ENCODE data around the gene ATP9B.
A peak's percentile ranks its signal among the peaks of the same experiment; 100 is the strongest.
"Not testable (repeated sequence)": the region's sequence is repeated elsewhere in the genome, so short reads cannot be mapped to it uniquely, and the experiment has no call there.

ATP9B gene

GRCh38 chr18:79372461-79372860 lies 303.3 kb downstream of the ATP9B start:
- no peak for DNase-seq

GRCh38 chr18:79372991-79373390 lies 303.8 kb downstream of the ATP9B start:
- no peak for DNase-seq

GRCh38 chr18:79373736-79374135 lies 304.5 kb downstream of the ATP9B start:
- no peak for DNase-seq

- no peak for DNase-seq
Observed at GRCh38 chr18:79374408-79375171, 305.4 kb downstream of the ATP9B start.

- no peak for DNase-seq
Observed at GRCh38 chr18:79375441-79376154, 306.4 kb downstream of the ATP9B start.

DNA sequence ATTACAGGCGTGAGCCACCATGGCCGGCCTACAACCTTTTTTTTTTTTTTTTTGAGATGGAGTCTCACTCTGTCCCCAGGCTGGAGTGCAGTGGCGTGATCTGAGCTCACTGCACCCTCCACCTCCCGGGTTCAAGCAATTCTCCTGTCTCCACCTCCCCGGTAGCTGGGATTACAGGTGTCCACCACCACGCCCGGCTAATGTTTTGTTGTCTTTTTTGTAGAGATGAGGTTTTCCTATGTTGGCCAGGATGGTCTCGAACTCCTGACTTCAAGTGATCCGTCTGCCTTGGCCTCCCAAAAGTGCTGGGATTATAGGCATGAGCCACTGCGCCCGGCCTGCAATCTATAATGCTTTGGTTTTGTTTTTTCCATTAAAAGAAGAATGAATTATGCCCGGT lies 307.5 kb downstream of the ATP9B start:
- DNase-seq = not testable (repeated sequence)

DNA sequence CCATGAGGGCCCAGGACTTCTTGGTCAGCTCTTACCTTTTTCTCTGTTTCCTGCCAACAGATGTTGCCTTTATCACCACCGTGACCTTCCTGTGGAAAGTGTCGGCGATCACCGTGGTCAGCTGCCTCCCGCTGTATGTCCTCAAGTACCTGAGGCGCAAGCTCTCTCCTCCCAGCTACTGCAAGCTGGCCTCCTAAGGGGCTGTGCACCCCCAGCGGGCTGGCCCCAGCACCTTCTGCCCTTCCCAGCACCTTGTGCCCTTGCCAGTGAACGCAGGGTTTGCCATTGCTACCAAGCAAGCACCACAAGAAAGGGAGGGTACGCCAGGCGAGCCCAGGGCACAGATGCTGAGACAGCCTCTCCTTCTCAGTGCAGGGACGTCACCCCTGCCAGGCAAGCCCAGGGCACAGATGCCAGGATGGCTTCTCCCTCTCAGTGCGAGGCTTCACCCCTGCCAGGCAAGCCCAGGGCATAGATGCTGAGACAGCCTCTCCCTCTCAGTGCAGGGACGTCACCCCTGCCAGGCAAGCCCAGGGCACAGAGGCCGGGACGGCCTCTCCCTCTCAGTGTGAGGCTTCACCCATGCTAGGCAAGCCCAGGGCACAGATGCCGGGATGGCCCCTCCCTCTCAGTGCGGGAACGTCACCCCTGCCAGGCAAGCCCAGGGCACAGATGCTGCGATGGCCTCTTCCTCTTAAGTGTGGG lies 308.1 kb downstream of the ATP9B start:
- no peak for DNase-seq

DNA sequence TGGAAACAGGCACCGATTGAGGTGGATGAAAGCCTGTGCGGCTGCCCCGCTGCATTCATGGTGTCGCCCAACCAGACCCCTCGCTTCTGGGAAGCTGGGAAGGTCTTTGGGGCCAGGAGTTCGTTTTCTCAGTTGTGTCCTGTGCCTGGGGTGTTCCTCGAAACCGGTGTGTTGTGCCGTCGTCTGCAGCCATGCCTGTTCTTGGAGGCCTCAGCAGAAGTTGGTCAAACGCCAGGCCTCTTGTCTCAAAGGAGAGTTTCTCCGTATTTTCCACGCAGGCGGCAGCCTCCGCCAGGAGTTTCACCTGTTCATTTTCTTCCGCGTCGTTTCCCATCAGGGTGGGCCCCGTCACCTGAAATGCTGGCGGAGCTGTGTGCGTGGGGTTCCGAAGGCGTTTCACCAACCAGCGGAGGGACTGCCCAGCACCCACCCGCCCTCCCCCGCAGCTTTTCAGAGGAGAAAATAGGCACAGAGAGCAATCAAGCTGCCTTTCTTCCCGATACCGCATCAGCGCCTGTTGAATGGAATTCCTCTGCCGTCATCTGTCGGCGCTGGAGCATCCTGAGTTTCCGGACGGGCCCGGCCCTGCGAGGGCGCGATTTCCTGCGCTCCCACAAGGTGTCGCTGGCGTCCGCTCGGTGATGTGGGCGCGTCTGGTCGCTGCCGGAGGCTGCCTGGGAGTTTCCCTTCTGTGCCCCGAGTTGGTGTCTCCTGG lies 309.5 kb downstream of the ATP9B start:
- peak; percentile 90 for DNase-seq

GRCh38 chr18:79379251-79379905 lies 310.2 kb downstream of the ATP9B start:
- no peak for DNase-seq

- DNase-seq = no peak
Observed at GRCh38 chr18:79379931-79380815, 311.0 kb downstream of the ATP9B start.

- peak; percentile 89 for DNase-seq
Observed at GRCh38 chr18:79380816-79381806, 311.9 kb downstream of the ATP9B start.

DNA sequence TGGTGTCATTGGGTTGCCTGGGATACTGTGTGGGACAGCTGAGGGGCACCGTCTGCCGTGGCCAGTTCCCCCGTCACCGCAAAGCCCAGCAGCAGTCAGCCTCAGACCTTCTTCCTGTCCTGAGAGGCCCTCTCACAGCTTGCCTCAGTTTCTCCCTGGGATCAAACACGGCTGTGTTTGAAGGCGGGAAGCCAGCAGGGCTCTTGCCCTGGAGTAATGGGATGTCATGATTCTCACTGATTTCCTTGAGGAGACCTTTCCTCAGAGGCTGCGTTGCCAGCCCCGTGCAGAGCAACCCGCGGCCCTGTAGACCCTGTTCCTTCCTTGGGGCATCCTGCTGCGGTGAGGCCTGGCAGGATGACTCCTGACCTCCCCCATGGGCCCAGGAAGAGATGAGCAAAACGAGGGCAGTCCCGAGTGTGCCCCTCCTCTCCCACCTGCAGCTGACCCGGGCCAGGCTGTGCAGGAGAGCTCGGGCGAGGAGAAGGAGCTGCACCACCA lies 312.7 kb downstream of the ATP9B start:
- no peak for DNase-seq

DNA sequence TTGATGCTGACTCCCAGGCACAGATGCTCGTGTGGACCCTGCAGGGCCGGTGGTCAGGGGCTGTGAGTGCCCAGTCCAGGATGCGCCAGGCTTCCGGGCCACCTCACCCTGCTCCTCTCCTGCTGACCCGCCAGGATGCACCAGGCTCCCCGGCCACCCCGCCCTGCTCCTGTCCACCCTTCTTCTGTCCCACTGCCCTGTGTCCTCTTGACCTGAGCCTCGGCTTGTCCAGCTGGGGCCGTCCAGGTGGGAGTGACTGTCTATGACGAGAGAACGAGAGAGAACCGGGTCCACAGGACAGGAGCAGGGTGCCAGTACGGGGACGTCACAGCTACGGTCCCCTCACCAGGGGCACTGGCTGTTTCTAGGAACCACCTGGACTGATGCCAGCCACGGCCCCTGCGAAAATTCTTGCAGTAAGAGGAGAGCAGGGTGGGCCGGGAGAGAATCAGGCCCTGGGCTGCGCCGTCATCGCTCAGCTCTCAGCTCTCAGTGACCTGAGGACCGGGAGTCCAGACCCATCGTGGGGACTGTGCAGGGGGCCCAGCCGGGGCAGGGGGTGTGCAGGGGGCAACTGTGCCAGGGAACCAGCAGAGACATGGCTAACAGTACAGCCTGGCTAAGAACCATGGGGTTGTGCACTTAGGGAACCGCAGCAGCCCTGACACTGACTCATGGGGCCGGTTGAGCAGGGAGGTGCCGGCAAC lies 313.6 kb downstream of the ATP9B start:
- DNase-seq = no peak

DNA sequence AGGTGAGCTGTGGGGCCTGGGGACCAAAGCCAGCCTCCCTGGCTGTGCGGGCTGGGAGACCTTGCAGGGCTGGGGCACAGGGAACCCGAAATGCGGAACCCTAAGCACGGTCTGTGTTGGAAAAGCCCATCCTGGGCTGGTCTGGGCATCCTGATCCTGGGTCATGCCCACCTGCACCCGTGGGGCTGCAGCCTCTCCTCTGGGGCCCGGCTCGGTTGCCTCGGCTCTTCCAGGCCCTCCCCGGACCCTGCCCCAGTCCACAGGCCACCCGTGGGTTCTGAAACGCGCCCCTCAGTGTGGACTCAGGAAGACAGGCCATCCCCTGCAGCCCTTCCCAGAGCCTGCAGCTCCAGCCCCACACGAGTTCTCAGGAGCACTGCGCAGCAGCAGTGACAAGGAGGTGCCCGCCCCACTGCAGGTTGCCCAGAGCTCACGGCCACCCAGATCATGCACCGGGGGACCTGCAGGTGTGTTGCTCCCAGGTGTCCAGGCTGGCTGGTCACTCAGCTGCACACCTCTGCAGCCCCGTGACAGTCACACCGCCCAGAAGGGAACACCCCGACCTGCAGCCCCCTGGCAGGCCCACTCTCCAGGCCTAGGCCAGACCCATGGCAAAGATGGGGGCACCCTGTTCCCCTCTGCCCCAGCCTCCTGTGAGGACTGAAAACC lies 314.3 kb downstream of the ATP9B start:
- no peak for DNase-seq

DNA sequence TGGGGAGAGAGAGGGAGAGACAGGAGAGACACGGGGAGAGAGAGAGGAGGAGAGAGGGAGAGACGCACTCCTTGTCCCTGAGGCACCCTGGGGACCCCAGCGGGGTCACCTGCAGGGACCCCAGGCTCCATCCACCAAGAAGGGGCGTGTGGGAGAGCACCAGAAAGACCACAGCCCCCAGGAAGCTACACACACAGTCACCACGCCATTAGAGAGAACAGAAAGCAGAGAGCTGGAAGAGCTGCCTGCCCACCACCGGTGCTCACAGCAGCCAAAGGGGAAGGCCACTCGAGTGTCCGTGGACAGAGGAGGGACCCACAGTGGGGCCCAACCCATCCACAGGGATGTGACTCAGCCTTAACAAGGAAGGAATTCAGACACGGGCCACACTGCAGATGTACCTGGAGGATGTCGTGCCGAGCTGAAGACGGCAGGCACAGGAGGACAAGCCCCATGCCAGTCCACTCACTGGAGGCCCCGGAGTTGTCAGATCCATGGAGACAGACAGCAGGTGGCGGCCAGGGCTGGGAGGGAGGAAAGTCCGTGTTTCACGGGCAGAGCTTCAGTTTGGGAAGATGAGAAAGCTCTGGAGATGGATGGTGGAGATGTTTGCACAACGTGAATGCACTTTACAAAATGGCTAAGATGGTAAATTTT lies 315.1 kb downstream of the ATP9B start:
- DNase-seq = no peak

- no peak for DNase-seq
Observed at GRCh38 chr18:79384834-79385233, 315.6 kb downstream of the ATP9B start.

DNA sequence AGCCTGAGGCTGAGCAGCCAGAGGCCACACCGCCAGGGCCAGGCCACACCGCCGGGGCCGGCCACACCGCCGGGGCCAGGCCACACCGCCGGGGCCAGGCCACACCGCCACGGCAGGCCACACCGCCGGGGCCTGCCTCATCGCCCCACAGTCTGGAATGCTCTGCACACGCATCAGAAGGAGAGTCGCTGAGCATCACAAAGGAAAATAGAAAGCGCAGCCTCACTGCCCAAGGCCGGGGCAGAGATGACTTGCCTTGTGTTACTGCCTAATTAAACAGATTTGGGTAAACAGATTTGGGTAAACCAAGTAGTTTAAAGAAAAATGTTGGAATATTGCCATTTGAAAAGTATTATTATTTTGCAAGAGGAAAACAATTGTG lies 316.1 kb downstream of the ATP9B start:
- DNase-seq = no peak

DNA sequence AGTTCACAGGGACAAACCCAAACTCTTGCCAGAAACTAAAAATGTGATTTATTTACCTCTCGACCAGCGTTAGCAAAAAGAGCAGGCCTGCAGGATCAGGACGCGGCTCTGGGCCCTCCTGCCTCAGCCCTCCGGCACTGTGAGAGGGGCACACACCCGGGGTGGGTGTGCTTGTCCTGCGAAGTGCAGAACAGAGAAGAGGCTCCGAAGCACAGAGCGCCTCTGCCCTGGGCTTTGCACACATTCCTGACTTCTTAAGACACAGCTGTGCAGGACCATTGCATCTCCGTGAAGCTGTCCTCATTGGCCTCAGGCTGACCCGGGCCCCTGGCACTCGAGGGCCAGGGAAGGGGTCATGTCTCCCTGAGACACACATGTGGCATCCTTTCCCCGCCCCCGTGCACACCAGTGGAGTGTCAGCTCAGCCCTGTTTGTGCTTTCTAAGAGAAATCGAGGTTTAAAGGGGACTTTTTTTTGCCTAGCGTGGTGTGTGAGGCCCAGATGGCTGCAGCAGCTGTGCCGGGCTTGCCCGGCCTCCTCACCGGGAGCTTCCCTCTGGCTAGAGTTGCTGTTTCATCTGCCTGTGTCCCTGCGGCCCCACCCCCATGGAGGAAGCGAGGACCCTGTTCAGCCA lies 316.6 kb downstream of the ATP9B start:
- DNase-seq = no peak

Measured in stimulated activated CD8-positive, alpha-beta memory T cell treated with anti-CD3 and anti-CD28 coated beads, Interleukin-4, amount 100 ng/mL, for 48 hours (primary cell).